Upper lobe of left lung (tissue), 4 donors: ENCODE measurements around the gene PUM1.

Experiments
- CTCF ChIP-seq, 6 experiments: fragments of 450-650 bp in 4 of 6; fragments of 200-600 bp in 2 of 6; sonication (generic) in 2 of 6; IDR thresholded peaks; one replicate each; pipeline ENCODE4 v1.5.1; 2016 to 2019; ENCODE audit warnings: antibody characterized with exemption in 6 of 6
- POLR2A ChIP-seq, 4 donors: fragments of 450-650 bp; IDR thresholded peaks; one replicate each; pipeline ENCODE4 v1.5.1; 2016 to 2017; ENCODE audit warnings: antibody characterized with exemption in 4 of 4, mild to moderate bottlenecking in 2 of 4
- POLR2AphosphoS5 ChIP-seq, 2 donors: sonication (generic); formaldehyde crosslinking; IDR thresholded peaks; one replicate each; pipeline ENCODE4 v1.5.1; 2017; ENCODE audit warnings: antibody characterized with exemption in 2 of 2

DNA sequence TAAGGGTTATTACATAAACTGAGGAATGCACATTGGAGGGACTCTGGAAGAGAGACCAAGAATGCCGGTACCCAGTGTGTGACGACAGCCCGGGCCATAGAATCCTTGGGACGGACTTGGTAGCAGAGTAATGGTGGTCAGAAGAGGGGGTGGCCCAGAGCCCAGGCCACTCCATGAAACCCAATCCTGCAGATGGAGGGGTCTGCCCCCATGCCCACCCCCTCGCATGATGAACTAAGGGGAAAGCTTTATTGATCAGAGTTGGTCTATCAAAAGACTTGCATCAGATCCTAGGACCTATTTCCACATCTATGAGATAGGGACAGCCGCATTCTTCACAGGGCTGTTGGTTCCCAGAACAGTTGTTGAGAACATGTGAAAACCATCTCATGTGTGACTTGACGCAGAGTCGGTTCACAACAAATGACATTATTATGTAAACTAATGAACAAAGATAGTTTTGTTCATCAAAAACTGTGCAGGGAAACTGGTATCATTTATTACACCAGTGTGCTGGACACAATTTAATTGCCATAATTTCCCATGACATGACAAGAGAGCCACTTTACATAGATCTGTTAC, 135.5 kb downstream of the PUM1 start:
- TF ChIP-seq POLR2A (IDR thresholded peaks at IDR 0.05) (no peak), CTCF (IDR thresholded peaks at IDR 0.05) (no peak), POLR2AphosphoS5 (IDR thresholded peaks at IDR 0.05) (no peak)
